RPMI7951 (cell line): ENCODE data around the gene ARHGEF12. TPM values are rescaled to one million over a fixed set of nuclear protein-coding genes. Genes with fewer than 3 reads are reported as not detected.

Source experiments
- DNase-seq: peaks from one replicate; pipeline ENCODE4 v3.0.0-alpha.2; 2012; ENCODE audit warnings: low read depth
- total RNA-seq: library from RNA; depleted of rRNA; stranded (reverse); fragments of >200 nt; shearing (Covaris generic); gene quantifications from 2 replicates; pipeline ENCODE4 v1.2.3, GENCODE V29; 2014

Gene ARHGEF12
- total RNA-seq, 1 experiment from 2014 or later, result 46.4 TPM

DNA sequence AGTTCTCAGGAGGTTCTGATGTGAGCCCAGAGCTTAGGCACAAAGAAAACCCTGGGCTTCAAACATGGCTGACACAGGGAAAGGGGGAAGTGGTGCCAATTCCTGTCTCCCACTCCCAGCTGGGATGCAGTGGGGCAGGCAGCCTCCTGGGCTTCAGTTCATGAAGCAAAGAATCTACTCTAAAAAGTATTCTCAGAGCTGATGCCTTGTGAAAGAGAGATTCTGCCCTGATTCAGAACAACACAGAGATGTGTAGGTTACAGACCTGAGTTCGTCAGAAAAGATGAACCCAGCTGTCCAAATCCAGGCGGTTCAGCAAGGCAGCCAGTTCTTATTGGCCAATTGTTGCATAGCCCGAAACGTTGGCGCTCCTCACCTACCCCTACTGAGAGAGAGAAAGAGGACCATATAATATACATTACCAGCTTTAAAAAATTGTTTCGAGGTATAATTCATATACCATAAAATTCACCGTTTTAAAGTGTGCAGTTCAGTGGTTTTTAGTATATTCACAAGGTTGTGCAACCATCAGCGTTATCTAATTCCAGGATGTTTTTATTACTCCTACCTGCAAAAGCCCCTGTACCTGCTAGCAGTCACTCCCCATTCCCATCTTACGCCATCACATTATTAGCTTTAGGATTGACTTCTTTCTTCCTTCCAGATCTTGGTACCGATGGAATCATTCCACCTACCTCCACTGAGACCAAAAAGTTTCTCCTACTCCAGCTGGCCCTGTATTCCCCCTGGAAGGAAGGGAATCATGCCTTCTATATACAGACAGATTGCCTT, 18.3 kb upstream of the ARHGEF12 start:
- no peak for DNase-seq

DNA sequence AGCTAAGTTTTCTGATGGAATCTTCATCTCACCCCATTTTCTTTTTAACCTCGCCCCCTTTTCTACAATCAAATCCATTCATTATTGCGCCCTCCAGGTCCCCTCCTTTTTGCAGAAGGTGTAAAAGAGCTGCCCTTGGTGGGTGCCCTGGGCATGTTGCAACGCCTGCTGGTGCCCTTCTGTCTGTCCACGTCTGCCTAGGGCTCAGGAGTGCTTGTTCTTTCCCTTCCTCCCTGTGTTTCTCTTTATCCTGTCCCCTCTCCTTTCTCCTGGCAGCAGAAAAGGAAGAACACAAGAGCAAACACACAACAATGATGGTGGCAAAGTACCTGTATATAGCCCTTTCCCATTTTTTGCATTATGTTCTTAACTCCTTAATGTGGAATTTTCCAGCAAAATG, 17.3 kb upstream of the ARHGEF12 start:
- DNase-seq, result no peak

DNA sequence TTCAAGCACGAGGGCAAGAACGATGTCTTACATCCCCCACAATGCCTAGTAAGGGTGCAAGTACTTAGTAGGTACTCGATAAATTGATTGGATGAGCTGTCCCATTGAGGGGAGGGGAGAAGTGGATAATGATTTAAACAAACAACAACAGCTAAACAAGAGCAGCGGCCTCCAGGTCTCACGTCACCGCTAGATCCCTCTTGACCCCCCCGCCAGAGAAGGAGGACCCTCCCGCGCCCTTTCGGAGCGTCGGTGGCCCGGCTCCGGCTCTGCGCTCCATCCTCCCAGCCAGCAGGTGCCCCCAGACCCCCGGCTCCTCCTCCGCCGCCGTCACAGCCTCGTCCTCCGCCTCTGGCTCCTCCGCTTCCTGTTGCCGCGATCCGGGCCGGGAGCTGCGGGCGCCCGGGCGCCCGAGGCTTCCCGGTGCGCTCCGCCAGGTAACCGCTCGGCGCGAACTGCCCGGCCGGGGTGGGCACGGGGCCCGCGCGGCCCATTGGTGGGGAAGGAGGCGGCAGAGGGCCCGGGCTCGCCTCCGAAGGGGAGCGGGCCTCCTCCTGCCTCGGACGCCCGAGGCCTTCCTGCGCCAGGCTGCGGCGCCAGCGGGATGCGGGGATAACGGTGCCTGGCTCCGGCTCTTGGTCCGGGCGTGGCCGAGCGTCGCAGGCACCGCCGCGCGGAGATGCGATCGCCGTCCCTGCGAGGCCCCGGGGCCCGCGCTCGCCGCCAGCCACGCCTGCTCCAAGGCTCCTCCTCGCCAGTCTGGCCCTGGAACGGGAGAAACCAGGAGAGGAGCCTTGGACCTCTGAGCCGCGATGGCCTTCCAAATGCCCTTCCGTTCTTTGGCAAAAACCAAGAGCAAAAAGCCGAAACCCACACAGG, 11.0 kb upstream of the ARHGEF12 start, which contains the start of gene TLCD5:
TSS of gene TLCD5 (plus strand) at position 368 of the 879 bp plus-strand sequence. CDS start 2,143 bp downstream, outside the sequence.
- DNase-seq, result peak; percentile 68

DNA sequence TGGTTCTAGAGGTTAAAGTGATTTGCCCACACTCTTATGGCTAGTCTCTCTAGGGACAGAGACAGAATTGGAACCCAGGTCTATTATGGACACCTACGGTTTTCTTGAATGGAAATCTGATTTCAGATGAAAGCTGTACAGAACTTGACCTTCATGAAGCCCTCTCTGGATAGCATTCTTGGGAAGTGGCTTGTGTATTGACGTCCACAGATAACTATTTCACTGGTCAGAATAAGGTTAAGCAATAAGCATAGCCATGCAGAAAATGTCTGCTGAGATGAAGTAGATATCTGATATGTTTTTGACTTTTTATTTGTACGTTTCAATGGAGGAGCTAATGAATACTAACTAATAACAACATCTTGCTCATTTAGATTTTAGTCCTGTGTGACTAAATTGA, 10.0 kb upstream of the ARHGEF12 start:
- DNase-seq, result no peak

DNA sequence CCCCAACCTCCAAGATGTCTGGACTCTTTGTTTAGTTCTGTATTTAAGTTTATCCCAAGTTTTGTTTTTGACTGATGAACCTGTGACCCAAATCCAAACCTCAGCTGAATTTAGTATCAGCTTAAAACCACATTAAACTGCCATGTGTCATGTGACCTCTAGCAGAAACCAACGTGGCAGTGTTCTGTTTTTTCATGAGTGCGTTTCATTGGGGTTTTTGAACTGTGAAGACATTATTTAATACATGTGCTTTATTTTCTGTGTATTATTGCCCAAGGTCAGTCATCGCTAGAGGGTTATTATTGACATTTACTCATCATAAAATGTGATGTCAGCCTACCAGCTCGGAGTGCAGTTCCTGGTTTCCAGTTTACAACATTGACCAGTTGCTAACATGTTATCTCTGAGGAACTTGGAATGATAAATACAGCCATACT, 9.3 kb upstream of the ARHGEF12 start:
- DNase-seq, result no peak

DNA sequence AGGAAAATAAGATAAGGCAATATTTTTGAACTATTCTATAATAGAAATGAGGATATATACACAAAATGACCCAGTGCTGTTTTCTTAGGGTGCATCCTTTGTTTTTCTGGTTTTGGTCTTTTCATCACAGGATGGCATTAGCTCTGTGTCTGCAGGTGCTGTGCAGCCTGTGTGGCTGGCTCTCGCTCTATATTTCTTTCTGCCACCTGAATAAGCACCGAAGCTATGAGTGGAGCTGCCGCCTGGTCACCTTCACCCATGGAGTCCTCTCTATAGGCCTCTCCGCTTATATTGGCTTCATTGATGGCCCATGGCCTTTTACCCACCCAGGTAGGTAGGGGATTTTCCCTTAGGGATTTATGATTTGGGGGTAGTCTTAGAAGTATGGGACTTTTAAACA, 8.9 kb upstream of the ARHGEF12 start:
- no peak for DNase-seq

DNA sequence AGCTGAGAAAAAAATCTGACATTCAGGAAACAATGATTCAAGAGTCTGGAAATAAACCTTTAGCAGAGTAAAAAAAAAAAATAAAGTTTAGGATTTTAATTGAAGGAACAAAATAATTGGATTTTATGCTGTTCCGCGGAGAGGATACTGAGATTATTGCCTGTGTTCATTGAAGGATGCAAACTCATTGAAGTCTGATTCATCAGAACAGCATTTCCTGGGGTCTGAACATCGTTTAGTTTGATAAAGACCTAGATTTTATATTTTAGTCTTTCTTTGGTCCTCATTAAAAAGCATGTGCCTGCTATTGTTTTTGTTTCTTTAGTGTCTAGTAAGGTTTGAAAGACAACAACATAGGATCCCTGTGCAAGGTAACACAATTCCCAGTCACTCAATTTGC, 6.7 kb upstream of the ARHGEF12 start:
- DNase-seq, result no peak

DNA sequence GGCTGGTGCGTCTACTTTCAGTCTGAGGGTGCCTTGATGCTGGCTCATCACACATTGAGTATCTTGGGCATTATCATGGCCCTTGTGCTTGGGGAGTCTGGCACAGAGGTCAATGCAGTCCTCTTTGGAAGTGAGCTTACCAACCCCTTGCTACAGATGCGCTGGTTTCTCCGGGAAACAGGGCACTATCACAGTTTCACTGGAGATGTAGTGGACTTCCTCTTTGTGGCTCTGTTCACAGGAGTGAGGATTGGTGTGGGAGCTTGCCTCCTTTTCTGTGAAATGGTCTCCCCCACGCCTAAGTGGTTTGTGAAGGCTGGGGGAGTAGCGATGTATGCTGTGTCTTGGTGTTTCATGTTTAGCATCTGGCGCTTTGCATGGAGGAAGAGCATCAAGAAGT, 6.2 kb upstream of the ARHGEF12 start:
- no peak for DNase-seq

DNA sequence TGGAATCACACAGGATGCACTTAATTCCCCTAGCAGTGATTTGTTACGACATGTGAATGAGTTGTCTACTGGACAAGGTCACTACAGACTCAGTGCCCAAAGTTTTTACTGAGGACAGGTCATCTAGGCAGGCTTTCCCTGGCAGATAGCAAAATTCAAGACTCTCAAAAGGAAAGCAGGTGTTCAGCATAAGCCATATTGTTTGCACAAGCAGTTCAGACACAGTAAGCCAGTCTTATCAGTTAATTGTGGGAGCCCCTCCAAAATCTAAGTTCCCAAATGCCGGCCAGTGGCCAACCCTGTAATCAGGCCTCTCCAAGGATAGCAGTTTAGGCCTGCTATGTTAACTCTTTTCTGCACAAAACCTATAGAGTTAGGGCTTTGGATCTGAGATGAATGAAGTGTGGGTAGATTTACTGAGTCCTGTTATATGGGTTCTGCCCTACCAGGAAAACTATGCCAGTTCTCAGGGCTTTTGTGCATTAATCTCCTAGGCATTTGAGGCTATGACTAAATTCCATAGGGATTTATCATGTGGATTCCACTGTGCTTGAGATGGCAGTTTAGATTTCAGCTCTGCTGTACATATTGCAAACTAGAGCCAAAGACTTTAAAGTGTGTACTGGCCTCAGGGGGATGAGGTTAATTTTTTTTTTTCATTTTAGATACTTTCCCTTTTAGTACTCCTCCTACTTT, 4.8 kb upstream of the ARHGEF12 start:
- DNase-seq, result peak; percentile 92

DNA sequence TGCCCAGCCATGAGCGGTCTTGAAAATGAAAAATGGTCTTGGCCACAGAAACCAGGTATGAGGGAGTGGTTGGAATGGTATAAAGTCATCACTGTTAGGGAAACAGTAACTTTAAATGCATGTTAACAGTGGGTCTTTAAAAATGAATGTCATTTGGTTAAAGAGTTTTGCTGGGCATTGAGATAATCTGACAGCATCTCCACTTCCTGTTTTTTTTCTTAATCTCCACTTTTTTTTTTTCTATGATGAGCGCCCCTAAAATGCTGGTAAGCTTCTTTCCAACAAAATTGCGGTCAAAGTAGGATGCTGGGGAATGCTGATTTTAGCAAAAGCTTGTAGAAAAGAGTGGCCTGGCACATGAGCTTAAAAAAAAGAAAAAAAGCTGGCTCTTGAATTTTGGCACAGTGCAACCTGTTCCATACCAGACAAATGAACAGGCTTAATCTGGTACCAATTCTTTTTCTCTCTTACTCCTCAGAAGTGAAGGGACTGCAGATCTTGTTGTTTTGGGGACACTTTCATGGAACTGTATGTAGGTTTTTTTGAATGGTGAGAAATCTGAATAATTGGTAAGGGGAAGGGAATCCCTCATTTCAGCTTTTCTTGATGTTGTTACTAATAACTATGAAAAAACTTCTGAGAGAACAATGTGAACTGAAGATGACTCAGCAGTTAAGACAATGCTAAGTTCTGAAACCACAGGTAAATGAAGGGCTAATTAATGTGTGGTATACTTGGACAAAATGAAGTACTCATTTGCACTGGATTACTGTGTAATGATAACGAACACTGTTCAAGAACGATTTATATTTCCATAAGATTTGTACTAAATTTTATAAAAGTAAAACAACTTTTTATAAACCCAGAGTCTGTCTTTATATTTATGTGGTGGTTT, 3.1 kb upstream of the ARHGEF12 start:
- DNase-seq, result no peak

DNA sequence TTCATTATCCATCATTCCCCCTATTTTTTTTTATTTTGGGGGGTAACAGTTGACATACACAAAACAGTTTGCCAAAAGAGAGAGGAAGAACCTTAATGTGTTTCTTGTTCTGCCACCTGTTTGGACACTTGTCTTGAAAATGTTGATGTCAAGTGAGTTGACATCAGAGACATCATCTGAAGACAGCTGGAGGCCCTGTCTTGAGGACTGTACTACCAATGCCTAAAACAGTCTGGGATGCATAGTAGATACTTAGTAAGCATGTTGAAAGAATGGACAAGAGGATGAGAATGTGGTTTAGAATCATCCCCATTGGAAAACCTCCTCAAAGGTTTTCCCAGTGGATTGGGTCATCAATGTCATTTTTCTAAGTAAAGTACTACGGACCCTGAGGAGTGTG, 2.4 kb upstream of the ARHGEF12 start:
- no peak for DNase-seq

DNA sequence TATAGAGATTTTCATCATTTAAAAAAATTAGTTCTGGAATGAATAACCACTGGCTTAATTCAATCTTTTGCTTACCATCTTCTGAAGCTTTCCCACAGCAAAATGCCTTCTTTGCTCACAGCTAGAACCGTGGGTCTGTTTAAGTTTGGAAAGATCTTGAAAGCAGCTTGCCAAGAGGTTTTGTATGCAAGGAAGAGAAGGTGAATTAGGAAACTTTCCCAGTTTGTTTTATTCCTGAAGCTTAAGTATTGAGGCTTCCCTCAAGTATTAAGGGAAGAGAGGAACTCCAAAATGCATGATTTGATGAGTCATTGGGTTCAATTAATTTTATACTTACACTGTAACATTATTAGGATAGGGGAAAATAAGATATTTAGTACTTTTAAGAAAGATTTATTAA, 1.9 kb upstream of the ARHGEF12 start:
- no peak for DNase-seq

DNA sequence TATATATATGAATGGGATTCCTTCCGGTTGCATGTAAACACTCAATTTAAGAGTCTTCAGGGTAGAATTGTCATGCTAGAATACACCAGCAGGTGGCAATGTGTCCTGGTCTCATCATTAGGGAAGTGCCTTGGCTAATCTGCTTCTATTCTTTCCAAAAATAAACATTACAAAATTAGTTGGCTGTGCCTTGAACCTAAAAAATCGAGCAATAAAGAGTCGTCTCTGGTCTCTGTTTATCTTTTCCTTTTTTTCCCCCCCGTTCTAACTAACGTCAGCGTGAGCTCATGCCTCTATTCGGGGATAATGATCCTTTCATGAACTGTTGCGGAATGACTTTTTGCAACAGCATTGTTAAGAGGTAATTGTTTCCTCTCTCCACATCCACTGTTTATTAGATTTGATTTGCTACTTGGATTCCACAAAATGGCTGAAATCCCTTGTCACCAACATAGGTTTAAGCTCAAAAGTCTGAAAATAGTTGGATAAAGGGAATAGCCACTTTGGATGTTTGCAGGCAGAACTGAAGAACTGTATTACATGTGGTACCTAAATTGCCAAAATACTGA, 1.2 kb upstream of the ARHGEF12 start:
- DNase-seq, result peak; percentile 76

DNA sequence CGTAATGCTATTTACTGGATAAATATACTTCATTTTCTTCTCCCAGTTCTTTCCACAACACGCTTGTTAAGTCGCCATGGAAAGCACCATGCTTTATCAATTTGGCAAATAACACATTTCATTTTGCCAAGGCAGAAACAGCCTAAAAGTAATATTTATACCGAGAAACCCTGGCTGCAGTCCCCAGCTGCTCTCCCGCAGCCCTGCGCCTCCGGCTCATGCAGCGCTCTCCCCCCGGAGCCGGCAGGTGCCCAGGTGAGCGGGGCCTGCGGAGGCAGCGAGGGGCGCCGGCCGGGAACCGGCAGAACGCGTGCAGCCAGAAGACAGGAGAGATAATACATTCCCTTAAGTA, 681 bp upstream of the ARHGEF12 start:
- DNase-seq, result no peak

DNA sequence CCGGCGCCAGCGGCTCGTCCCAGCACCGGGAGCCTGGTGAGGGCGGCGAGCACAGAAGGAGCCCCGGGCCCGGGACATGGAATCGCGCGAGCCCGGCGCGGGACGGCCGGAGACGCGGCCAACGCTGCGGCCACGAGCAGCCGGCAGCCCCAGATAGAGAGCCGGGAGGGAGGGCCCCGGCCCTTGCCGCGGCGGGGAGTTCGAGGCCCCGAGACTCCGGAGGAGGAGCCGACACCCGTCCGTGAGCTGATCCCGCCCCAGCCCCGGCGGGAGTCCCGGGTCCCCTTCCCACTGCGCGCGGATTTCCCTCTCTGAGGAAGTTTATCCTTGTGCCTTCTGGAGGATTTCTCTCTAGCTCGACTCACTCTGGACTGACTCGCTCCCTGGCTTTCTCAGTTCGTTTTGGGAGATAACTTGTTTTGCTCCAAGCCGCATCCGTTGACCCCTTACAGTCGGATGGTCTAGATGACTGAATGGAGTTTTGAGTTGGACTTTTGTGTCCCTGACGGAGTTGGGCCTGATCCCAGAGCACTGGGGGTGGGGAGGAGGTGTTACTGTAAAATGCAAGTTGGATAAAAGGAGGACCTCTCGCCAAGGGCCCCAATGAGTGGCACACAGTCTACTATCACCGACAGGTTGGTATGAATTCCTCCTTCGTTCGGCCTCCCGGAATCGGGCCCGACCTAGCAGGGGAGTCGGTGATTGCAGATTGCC, 585 bp downstream of the ARHGEF12 start:
- DNase-seq, result peak; percentile 42

DNA sequence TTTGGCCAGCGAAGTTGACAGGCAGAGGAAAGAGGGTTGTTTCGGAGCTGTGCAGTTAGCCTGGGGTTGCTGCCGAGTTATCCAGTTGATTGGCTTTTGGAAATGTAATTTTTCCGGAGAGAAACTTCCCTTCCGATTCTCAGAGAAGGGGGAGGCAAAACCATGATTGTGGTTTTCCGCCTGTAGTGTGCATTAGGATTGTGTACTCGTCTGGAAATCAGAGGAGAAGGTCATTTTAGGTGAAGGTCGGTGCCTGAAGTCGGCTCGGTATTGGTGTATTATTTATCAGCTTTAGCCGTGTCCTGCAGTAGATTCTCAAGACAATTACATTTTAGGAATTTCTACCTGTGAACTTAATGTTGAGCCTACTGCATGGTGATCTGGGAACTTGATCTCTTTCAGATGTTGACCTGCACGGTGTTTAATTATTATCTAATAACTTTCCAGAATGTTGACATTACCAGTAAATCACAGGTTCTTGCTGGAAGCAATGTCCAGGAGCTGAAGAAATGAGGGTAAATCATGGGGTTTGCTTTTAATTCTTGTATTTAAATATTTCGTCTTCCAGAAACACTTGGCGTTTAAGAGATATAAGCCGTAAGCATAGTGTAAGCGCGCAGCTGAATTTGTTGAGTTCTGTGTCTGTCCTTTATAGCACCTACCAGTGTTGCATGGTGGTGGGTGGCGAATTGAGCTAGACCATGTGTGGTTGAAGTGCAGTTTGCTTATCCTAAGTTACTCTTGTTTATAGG, 1.3 kb downstream of the ARHGEF12 start:
- peak; percentile 81 for DNase-seq

DNA sequence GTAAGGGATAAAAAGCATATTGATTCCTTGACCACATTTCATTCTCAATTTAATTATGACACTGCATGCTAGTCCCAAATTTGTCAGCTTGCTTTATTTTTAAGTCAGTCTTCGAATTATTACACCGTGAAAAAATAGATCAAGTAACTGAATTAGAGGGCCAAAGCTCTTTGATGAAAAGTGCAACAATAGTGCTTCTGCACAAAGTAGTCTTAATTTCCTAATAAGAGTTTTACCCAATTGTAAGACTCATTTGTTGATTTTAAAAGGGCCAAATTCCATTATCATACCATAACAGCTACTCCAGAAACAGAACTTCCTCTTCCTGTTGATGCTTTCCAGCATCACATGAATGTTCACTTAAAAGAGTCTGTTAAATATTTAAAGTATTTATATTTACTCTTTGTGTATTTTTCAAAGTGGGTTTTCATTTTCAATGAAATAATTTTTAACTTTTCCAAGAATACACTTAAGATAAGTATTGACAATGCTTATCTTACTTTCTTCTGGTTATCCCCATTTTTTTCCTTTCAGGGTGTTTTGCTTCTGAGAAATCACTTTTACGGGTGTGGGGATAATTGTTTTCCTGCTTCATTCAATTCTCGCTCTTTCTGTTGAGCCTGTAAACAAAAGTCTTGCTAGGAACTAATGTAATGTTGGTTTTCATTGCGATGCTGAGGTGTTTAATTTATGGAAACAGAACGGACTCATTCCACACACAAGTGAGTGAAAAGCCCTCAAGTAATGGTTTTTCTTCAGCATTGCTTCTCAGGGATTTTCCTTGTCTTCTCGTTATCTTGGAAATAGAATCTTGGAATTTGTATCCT, 2.1 kb downstream of the ARHGEF12 start:
- no peak for DNase-seq

DNA sequence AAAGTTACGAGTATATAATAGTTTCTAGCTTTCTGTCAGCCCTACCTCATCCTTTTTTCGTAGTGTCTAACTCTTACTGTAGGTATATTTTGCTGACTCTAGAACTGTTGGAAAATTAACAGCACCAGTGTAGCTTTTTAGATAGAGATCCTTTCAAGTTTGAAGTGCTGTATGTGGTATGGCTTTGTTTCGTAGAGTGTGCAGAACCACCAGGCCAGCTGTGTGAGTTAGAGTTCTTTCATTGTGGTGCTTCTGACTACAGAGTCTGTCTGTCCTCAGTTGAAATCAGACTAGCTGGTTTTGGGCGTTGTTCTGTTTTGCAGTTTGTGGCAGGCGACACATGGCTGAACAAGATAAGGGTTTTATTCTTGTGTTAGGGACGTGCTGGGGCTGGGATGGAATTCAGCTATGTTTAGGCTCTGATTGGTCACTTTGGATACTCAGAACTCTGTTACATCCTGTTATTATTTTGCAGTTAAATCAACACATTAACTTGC, 3.2 kb downstream of the ARHGEF12 start:
- peak; percentile 72 for DNase-seq
